ENCODE measurements around the gene ERMARD. TPM values are rescaled to one million over a fixed set of nuclear protein-coding genes. Genes with fewer than 3 reads are reported as not detected.

The ERMARD gene
- total and polyA plus RNA-seq, 2 donors (not counting 1 experiment from before 2014, with no cell fraction given), result 22.0 to 32.5 TPM

- TF ChIP-seq, protein P1, sequence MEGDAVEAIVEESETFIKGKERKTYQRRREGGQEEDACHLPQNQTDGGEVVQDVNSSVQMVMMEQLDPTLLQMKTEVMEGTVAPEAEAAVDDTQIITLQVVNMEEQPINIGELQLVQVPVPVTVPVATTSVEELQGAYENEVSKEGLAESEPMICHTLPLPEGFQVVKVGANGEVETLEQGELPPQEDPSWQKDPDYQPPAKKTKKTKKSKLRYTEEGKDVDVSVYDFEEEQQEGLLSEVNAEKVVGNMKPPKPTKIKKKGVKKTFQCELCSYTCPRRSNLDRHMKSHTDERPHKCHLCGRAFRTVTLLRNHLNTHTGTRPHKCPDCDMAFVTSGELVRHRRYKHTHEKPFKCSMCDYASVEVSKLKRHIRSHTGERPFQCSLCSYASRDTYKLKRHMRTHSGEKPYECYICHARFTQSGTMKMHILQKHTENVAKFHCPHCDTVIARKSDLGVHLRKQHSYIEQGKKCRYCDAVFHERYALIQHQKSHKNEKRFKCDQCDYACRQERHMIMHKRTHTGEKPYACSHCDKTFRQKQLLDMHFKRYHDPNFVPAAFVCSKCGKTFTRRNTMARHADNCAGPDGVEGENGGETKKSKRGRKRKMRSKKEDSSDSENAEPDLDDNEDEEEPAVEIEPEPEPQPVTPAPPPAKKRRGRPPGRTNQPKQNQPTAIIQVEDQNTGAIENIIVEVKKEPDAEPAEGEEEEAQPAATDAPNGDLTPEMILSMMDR (conservative IDR thresholded peaks at IDR 0.05 in 1 of 2, IDR thresholded peaks at IDR 0.05 in 1 of 2; ENCODE audit: low read depth in 1 of 2, low read length in 2 of 2), result no peak
- TF ChIP-seq EZH2 (IDR thresholded peaks at IDR 0.05; ENCODE audit: low read length, missing control alignments), result no peak
- Histone ChIP-seq H3K36me3 (ENCODE audit: control insufficient read depth, insufficient read depth, low read length) (no peaks in the 10 kb centered on the region), H3K79me2 (ENCODE audit: control insufficient read depth, insufficient read depth, low read length) (no peaks in the 10 kb centered on the region), H3K4me2 (ENCODE audit: extremely low read depth, insufficient read depth, low read length) (no peak overlapping the region), H3K9me3 (ENCODE audit: control insufficient read depth, insufficient read depth, low read depth, low read length) (no peaks in the 10 kb centered on the region), H3K4me1 (ENCODE audit: control insufficient read depth, extremely low read depth, insufficient read depth, low read length) (no peaks in the 10 kb centered on the region), H3K27ac (ENCODE audit: insufficient read depth, low read length) (no peak overlapping the region), H3K4me3 (replicated peaks in 1 of 4; ENCODE audit: control extremely low read depth in 1 of 4, insufficient read depth in 1 of 4, low read depth in 3 of 4, low read length in 4 of 4) (no peak overlapping the region), H3K9ac (ENCODE audit: insufficient read depth, low read length) (no peak overlapping the region), H2AFZ (ENCODE audit: low read length) (no peak overlapping the region), H3K27me3 (ENCODE audit: control insufficient read depth, insufficient read depth, low read length) (no peaks in the 10 kb centered on the region), H4K20me1 (ENCODE audit: control insufficient read depth, extremely low read depth, insufficient read depth, low read length) (no peaks in the 10 kb centered on the region)
- DNase-seq (ENCODE audit: low read depth in 2 of 2), result no peak
These were observed 65.6 kb downstream of the ERMARD start for GRCh38 chr6:169816975-169817374.

DNA sequence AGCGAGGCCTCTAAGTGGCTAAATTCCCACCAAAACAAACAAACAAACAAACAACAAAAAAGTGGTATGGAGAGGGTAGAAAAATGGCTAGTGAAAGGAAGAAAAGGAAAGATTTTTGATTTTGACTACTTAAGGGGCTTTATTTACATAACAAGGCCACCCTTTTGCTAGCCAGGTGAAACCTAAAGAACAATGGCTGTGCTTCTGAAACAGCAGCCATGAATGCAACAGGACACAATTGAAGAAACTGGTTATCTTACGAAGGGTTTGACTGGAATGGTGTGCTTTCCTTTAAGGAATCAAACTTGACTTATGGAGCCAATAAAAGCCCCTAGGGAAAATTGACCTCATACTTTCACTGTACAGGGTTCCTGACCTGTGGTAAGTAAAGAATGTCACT, 68.9 kb downstream of the ERMARD start:
- Histone ChIP-seq H3K79me2 (ENCODE audit: control insufficient read depth, insufficient read depth, low read length) (no peaks in the 10 kb centered on the region), H3K27ac (ENCODE audit: insufficient read depth, low read length) (no peak overlapping the region), H3K4me1 (ENCODE audit: control insufficient read depth, extremely low read depth, insufficient read depth, low read length) (no peaks in the 10 kb centered on the region), H2AFZ (ENCODE audit: low read length) (no peak overlapping the region), H4K20me1 (ENCODE audit: control insufficient read depth, extremely low read depth, insufficient read depth, low read length) (no peaks in the 10 kb centered on the region), H3K9me3 (ENCODE audit: control insufficient read depth, insufficient read depth, low read depth, low read length) (no peaks in the 10 kb centered on the region), H3K27me3 (ENCODE audit: control insufficient read depth, insufficient read depth, low read length) (no peaks in the 10 kb centered on the region), H3K9ac (ENCODE audit: insufficient read depth, low read length) (no peak overlapping the region), H3K4me3 (replicated peaks in 1 of 4; ENCODE audit: control extremely low read depth in 1 of 4, insufficient read depth in 1 of 4, low read depth in 3 of 4, low read length in 4 of 4) (no peak overlapping the region), H3K4me2 (ENCODE audit: extremely low read depth, insufficient read depth, low read length) (no peak overlapping the region), H3K36me3 (ENCODE audit: control insufficient read depth, insufficient read depth, low read length) (no peaks in the 10 kb centered on the region)
- no peak for DNase-seq (ENCODE audit: low read depth in 2 of 2)
- TF ChIP-seq, protein P1 (conservative IDR thresholded peaks at IDR 0.05 in 1 of 2, IDR thresholded peaks at IDR 0.05 in 1 of 2; ENCODE audit: low read depth in 1 of 2, low read length in 2 of 2), result no peak
- no peak for TF ChIP-seq EZH2 (IDR thresholded peaks at IDR 0.05; ENCODE audit: low read length, missing control alignments)

GRCh38 chr6:169824021-169824420, 72.6 kb downstream of the ERMARD start:
- Histone ChIP-seq H3K36me3 (ENCODE audit: control insufficient read depth, insufficient read depth, low read length) (no peaks in the 10 kb centered on the region), H4K20me1 (ENCODE audit: control insufficient read depth, extremely low read depth, insufficient read depth, low read length) (no peaks in the 10 kb centered on the region), H3K27ac (ENCODE audit: insufficient read depth, low read length) (no peak overlapping the region), H3K27me3 (ENCODE audit: control insufficient read depth, insufficient read depth, low read length) (no peaks in the 10 kb centered on the region), H3K4me2 (ENCODE audit: extremely low read depth, insufficient read depth, low read length) (no peak overlapping the region), H3K4me1 (ENCODE audit: control insufficient read depth, extremely low read depth, insufficient read depth, low read length) (no peaks in the 10 kb centered on the region), H3K9me3 (ENCODE audit: control insufficient read depth, insufficient read depth, low read depth, low read length) (no peaks in the 10 kb centered on the region), H2AFZ (ENCODE audit: low read length) (no peak overlapping the region), H3K9ac (ENCODE audit: insufficient read depth, low read length) (no peak overlapping the region), H3K79me2 (ENCODE audit: control insufficient read depth, insufficient read depth, low read length) (no peaks in the 10 kb centered on the region), H3K4me3 (replicated peaks in 1 of 4; ENCODE audit: control extremely low read depth in 1 of 4, insufficient read depth in 1 of 4, low read depth in 3 of 4, low read length in 4 of 4) (no peak overlapping the region)
- TF ChIP-seq EZH2 (IDR thresholded peaks at IDR 0.05; ENCODE audit: low read length, missing control alignments), result no peak
- TF ChIP-seq, protein P1 (conservative IDR thresholded peaks at IDR 0.05 in 1 of 2, IDR thresholded peaks at IDR 0.05 in 1 of 2; ENCODE audit: low read depth in 1 of 2, low read length in 2 of 2), result no peak
- DNase-seq (ENCODE audit: low read depth in 2 of 2), result no peak
